ENCODE results near the gene CELF1. TPM values are rescaled to one million over a fixed set of nuclear protein-coding genes. Genes with fewer than 3 reads are reported as not detected.

The CELF1 gene
- polyA plus RNA-seq, 1 experiment = 87.2 TPM

DNA sequence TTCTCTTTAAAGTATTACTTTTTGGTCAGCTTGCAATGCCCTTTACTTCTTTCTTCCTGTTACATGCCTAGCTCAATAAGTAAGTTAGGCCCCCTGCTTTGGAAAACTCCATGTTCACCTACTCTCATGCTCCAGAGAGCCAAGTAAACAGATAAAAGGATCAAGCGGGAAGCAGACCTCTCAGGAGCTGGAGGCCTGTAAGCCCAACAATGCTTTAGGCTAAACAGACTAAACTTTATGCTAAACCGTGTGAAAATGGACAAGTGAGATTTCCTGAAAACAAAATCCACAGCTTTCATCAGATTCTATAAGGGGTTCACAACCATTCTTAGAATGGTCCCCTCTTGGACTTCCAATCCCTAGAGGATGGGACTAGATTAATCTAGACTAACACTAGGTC lies 40.2 kb downstream of the CELF1 start:
- ChIA-PET CTCF (interaction anchor here (1.7 kb wide), 1 partner anchor 41 kb away, joined by 5 read pairs; no protein-coding TSS in a partner anchor), POLR2A (interaction anchor here (0.7 kb wide), 1 partner anchor 888 kb away, joined by 15 read pairs; no protein-coding TSS in a partner anchor)
- Histone ChIP-seq H3K9me3 (ENCODE audit: control insufficient read depth, insufficient read depth, low read length) (no peaks in the 10 kb centered on the region), H3K27ac (ENCODE audit: low read depth, low read length) (peak overlapping the region; percentile 4), H3K4me3 (ENCODE audit: low read depth, low read length) (no peak overlapping the region), H3K27me3 (ENCODE audit: control insufficient read depth, insufficient read depth, low read length) (no peaks in the 10 kb centered on the region)
- TF ChIP-seq, protein P1, sequence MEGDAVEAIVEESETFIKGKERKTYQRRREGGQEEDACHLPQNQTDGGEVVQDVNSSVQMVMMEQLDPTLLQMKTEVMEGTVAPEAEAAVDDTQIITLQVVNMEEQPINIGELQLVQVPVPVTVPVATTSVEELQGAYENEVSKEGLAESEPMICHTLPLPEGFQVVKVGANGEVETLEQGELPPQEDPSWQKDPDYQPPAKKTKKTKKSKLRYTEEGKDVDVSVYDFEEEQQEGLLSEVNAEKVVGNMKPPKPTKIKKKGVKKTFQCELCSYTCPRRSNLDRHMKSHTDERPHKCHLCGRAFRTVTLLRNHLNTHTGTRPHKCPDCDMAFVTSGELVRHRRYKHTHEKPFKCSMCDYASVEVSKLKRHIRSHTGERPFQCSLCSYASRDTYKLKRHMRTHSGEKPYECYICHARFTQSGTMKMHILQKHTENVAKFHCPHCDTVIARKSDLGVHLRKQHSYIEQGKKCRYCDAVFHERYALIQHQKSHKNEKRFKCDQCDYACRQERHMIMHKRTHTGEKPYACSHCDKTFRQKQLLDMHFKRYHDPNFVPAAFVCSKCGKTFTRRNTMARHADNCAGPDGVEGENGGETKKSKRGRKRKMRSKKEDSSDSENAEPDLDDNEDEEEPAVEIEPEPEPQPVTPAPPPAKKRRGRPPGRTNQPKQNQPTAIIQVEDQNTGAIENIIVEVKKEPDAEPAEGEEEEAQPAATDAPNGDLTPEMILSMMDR (IDR thresholded peaks at IDR 0.05; ENCODE audit: low read depth, low read length) = no peak
- DNase-seq (ENCODE audit: low read depth, low spot score) = no peak

DNA sequence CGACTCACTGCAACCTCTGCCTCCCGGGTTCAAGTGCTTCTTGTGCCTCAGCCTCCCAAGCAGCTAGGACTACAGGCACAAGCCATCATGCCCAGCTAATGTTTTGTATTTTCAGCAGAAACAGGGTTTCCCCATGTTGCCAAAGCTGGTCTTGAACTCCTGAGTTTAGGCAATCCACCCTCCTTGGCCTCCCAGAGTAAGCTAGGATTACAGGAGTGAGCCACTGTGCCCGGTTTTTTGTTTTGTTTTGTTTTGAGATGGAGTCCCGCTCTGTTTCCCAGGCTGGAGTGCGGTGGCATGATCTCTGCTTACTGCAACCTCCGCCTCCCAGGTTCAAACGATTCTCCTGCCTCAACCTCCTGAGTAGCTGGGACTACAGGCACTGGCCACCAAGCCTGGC lies 41.0 kb downstream of the CELF1 start:
- H3K27me3 ChIP-seq (ENCODE audit: control insufficient read depth, insufficient read depth, low read length) = no peaks in the 10 kb centered on the region
- ChIA-PET POLR2A (interaction anchor here (0.7 kb wide), 1 partner anchor 10 kb away, joined by 3 read pairs; no protein-coding TSS in a partner anchor), CTCF (interaction anchor here (1.0 to 1.7 kb wide), 4 partner anchors 13 to 57 kb away, joined by 3 to 5 read pairs (median 4); no protein-coding TSS in a partner anchor)
- no peaks in the 10 kb centered on the region for H3K9me3 ChIP-seq (ENCODE audit: control insufficient read depth, insufficient read depth, low read length)
- no peak for DNase-seq (ENCODE audit: low read depth, low spot score)
- no peak overlapping the region for H3K4me3 ChIP-seq (ENCODE audit: low read depth, low read length)
- H3K27ac ChIP-seq (ENCODE audit: low read depth, low read length) = no peak overlapping the region
- TF ChIP-seq, protein P1 (IDR thresholded peaks at IDR 0.05; ENCODE audit: low read depth, low read length) = no peak

GRCh38 chr11:47510209-47510608 lies 42.7 kb downstream of the CELF1 start:
- Histone ChIP-seq H3K9me3 (ENCODE audit: control insufficient read depth, insufficient read depth, low read length) (no peaks in the 10 kb centered on the region), H3K27ac (ENCODE audit: low read depth, low read length) (no peak overlapping the region), H3K27me3 (ENCODE audit: control insufficient read depth, insufficient read depth, low read length) (no peaks in the 10 kb centered on the region), H3K4me3 (ENCODE audit: low read depth, low read length) (no peak overlapping the region)
- TF ChIP-seq, protein P1 (IDR thresholded peaks at IDR 0.05; ENCODE audit: low read depth, low read length) = no peak
- CTCF ChIA-PET = interaction anchor here (0.6 to 1.0 kb wide), 3 partner anchors 14 to 98 kb away, joined by 3 to 5 read pairs (median 3); no protein-coding TSS in a partner anchor
- DNase-seq (ENCODE audit: low read depth, low spot score) = no peak
- POLR2A ChIA-PET = interaction anchor here (0.7 kb wide), 1 partner anchor 19 kb away, joined by 4 read pairs; no protein-coding TSS in a partner anchor

- ChIA-PET CTCF (interaction anchor here (1.3 kb wide), 1 partner anchor 44 kb away, joined by 5 read pairs; the partner anchor contains the start of gene CELF1), POLR2A (no interaction called here)
- H3K27ac ChIP-seq (ENCODE audit: low read depth, low read length) = no peak overlapping the region
- TF ChIP-seq, protein P1 (IDR thresholded peaks at IDR 0.05; ENCODE audit: low read depth, low read length) = no peak
- H3K4me3 ChIP-seq (ENCODE audit: low read depth, low read length) = no peak overlapping the region
- no peaks in the 10 kb centered on the region for H3K9me3 ChIP-seq (ENCODE audit: control insufficient read depth, insufficient read depth, low read length)
- H3K27me3 ChIP-seq (ENCODE audit: control insufficient read depth, insufficient read depth, low read length) = no peaks in the 10 kb centered on the region
- DNase-seq (ENCODE audit: low read depth, low spot score) = no peak
Observed at GRCh38 chr11:47509077-47509536, 43.8 kb downstream of the CELF1 start.

DNA sequence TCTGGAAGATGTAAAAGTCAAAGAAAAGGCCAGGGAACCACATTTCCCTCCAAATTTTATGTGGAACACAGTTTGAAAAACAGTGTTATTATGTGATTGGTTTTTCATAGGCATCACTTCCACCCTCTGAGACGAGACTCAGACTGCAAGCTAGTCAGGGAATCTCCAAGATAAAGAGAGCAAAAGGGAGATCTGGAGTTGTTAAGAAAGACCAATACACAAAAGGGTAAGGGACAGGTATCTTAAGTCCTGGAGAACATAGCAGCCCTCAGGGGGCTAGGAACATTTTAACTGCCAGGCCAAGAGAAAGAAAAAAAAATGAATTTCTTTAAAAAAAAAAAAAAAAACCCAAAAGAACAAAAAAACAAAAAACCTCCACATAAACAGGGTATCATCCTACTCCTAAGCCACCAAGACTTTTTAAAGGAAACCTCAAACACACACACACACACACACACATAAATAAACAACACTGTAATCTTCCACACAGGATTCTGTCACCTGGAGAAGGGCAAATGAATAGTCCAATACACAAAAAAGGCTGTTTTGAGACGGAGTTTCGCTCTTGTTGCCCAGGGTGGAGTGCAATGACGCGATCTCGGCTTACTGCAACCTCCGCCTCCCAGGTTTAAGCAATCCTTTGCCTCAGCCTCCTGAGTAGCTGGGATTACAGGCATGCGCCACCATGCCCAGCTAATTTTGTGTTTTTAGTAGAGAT lies 44.5 kb downstream of the CELF1 start:
- ChIA-PET CTCF (interaction anchor here (1.3 kb wide), 1 partner anchor 45 kb away, joined by 5 read pairs; the partner anchor contains the start of gene CELF1), POLR2A (no interaction called here)
- DNase-seq (ENCODE audit: low read depth, low spot score) = no peak
- Histone ChIP-seq H3K4me3 (ENCODE audit: low read depth, low read length) (no peak overlapping the region), H3K27me3 (ENCODE audit: control insufficient read depth, insufficient read depth, low read length) (no peaks in the 10 kb centered on the region), H3K9me3 (ENCODE audit: control insufficient read depth, insufficient read depth, low read length) (no peaks in the 10 kb centered on the region), H3K27ac (ENCODE audit: low read depth, low read length) (no peak overlapping the region)
- TF ChIP-seq, protein P1 (IDR thresholded peaks at IDR 0.05; ENCODE audit: low read depth, low read length) = no peak
